Activated T-helper 17 cell treated with anti-CD3 and anti-CD28 coated beads, Interleukin-2, amount 50 U/mL, for 72 hours (primary cell): ENCODE measurements around the gene UBA52. TPM values are rescaled to one million over a fixed set of nuclear protein-coding genes. Genes with fewer than 3 reads are reported as not detected.
A peak's percentile ranks its signal among the peaks of the same experiment; 100 is the strongest.
"Not testable (repeated sequence)": the region's sequence is repeated elsewhere in the genome, so short reads cannot be mapped to it uniquely, and the experiment has no call there.

Experiments used
- ATAC-seq: fragments of 150-1000 bp; cut with Tn5 transposase; replicated peaks from 2 replicates; pipeline ENCODE4 v1.10.0; 2021; ENCODE audit warnings: mild to moderate bottlenecking, moderate library complexity
- H3K27ac Mint-ChIP-seq: one replicate; pipeline ENCODE4 v1.8.0; 2022; ENCODE audit warnings: mixed read lengths
- H3K27me3 Mint-ChIP-seq: one replicate; pipeline ENCODE4 v1.8.0; 2022; ENCODE audit warnings: mixed read lengths
- H3K36me3 Mint-ChIP-seq: one replicate; pipeline ENCODE4 v1.8.0; 2022; ENCODE audit warnings: low read depth, mild to moderate bottlenecking, mixed read lengths
- H3K4me1 Mint-ChIP-seq: one replicate; pipeline ENCODE4 v1.8.0; 2022; ENCODE audit warnings: mixed read lengths
- H3K4me3 Mint-ChIP-seq: one replicate; pipeline ENCODE4 v1.8.0; 2022; ENCODE audit warnings: mild to moderate bottlenecking, mixed read lengths
- H3K9me3 Mint-ChIP-seq: one replicate; pipeline ENCODE4 v1.8.0; 2022; ENCODE audit warnings: mixed read lengths
- total RNA-seq, 2 donors: library from RNA; stranded (reverse); gene quantifications; one replicate each; pipeline ENCODE4 v1.2.3, GENCODE V29; 2022

UBA52 gene
- total RNA-seq = 1,000 to 10,000 TPM; 1,569 to 1,681 TPM

DNA sequence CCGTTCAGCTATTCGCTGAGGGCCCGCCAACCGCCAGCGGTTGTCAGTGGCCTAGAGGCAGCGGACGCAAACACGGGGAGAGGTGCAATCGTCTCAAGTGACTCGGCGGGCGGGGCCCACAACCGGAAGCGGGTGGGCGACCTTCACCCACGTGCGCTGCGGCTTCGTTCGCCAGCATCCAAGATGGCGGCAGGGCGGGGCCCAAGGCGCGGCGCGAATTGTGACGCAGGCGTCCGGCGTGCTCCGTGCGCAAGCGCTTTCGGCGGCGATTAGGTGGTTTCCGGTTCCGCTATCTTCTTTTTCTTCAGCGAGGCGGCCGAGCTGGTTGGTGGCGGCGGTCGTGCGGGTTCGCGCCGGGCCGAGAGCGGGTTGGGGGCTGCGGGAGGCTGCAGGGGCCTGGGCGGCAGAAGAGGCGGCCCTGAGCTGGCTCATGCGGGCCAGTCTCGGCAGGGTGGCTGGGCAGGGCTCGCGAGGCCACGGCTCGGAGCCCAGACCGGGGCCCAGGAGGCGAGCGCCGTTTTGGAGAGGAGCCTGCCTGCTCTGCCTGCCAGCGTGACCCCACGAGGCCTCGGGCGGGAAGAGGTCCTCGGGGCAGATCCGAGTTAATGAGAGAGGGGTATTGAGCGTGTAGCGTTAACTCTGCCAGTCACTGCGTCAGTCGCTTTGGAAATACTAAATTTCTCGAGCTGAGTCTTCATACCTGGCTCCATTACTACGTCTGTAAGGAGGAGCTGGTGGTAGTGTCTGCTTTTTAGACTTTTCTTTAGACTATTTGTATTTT is at the start of gene UBA52:
Gene UBA52, plus strand, starts transcription at position 294 of the 781 bp plus-strand sequence. CDS start 1,444 bp downstream, outside the sequence.
- peaks cover 14% of the 10 kb centered on the region for H3K4me1 Mint-ChIP-seq
- peak within 1 kb of the TSS; percentile 88 for H3K4me3 Mint-ChIP-seq
- H3K9me3 Mint-ChIP-seq = no peaks in the 10 kb centered on the region
- H3K36me3 Mint-ChIP-seq = peaks cover 93% of the 10 kb centered on the region
- no peaks in the 10 kb centered on the region for H3K27me3 Mint-ChIP-seq
- peak; percentile 98 for ATAC-seq
- peak within 1 kb of the TSS; percentile 86 for H3K27ac Mint-ChIP-seq

GRCh38 chr19:18522124-18522861 is 49.4 kb upstream of the UBA52 start:
- H3K9me3 Mint-ChIP-seq = no peaks in the 10 kb centered on the region
- H3K27me3 Mint-ChIP-seq = no peaks in the 10 kb centered on the region
- H3K4me1 Mint-ChIP-seq = no peaks in the 10 kb centered on the region
- H3K27ac Mint-ChIP-seq = peak overlapping the region; percentile 91
- peaks cover 32% of the 10 kb centered on the region for H3K36me3 Mint-ChIP-seq
- H3K4me3 Mint-ChIP-seq = peak overlapping the region; percentile 89
- ATAC-seq = peak; percentile 92

DNA sequence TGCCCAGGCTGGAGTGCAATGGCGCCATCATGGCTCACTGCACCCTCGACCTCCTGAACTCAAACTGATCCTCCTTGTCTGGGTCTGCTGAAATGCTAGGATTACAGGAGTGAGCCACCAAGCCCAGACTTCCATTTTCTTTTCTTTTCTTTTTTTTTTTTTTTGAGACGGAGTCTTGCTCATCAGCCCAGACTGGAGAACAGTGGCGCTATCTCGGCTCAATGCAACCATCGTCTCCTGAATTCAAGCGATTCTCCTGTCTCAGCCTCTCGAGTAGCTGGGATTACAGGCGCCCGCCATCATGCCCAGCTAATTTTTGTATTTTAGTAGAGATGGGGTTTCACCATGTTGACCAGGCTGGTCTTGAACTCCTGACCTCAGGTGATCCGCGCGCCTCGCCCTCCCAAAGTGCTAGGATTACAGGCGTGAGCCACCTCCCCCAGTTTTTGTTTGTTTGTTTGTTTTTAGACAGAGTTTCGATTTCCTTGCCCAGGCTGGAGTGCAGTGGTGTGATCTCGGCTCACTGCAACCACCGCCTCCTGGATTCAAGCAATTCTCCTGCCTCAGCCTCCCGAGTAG is 48.7 kb upstream of the UBA52 start:
- H3K27me3 Mint-ChIP-seq, H3K4me1 Mint-ChIP-seq, H3K9me3 Mint-ChIP-seq, ATAC-seq: not testable (repeated sequence)
- H3K36me3 Mint-ChIP-seq = peaks cover 32% of the 10 kb centered on the region
- peak overlapping the region; percentile 91 for H3K27ac Mint-ChIP-seq
- peak overlapping the region; percentile 89 for H3K4me3 Mint-ChIP-seq

DNA sequence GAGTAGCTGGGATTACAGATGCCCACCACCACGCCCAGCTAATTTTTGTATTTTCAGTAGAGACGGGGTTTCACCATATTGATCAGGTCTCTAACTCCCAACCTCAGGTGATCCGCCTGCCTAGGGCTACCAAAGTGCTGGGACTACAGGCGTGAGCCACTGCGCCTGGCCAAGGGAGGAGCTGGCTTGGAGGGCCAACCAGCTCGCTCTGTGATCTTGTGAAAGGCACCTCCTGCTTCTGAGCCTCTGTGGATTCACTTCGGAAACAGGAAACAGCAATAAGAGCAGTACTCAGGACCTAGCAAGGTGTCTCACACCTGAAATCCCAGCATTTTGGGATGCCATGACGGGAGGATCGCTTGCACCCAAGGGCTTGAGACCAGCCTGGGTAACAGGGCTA is 47.8 kb upstream of the UBA52 start:
- Mint-ChIP-seq H3K4me1 (no peaks in the 10 kb centered on the region), H3K36me3 (peaks cover 29% of the 10 kb centered on the region), H3K27ac (peak overlapping the region; percentile 91), H3K27me3 (no peaks in the 10 kb centered on the region), H3K4me3 (peak overlapping the region; percentile 89), H3K9me3 (no peaks in the 10 kb centered on the region)
- ATAC-seq = no peak

GRCh38 chr19:18526316-18526715 is 45.3 kb upstream of the UBA52 start:
- Mint-ChIP-seq H3K36me3 (peaks cover 7% of the 10 kb centered on the region), H3K4me1 (no peaks in the 10 kb centered on the region), H3K27me3 (no peaks in the 10 kb centered on the region), H3K27ac (no peak overlapping the region), H3K9me3 (no peaks in the 10 kb centered on the region), H3K4me3 (no peak overlapping the region)
- ATAC-seq = no peak

GRCh38 chr19:18529782-18530181 is 41.9 kb upstream of the UBA52 start:
- Mint-ChIP-seq H3K9me3 (no peaks in the 10 kb centered on the region), H3K27ac (no peak overlapping the region), H3K36me3 (peaks cover 29% of the 10 kb centered on the region), H3K4me3 (no peak overlapping the region), H3K27me3 (no peaks in the 10 kb centered on the region), H3K4me1 (no peaks in the 10 kb centered on the region)
- peak; percentile 29 for ATAC-seq

- H3K4me3 Mint-ChIP-seq = no peak overlapping the region
- ATAC-seq = no peak
- H3K36me3 Mint-ChIP-seq = peaks cover 46% of the 10 kb centered on the region
- no peaks in the 10 kb centered on the region for H3K27me3 Mint-ChIP-seq
- no peak overlapping the region for H3K27ac Mint-ChIP-seq
- H3K4me1 Mint-ChIP-seq = no peaks in the 10 kb centered on the region
- H3K9me3 Mint-ChIP-seq = no peaks in the 10 kb centered on the region
Observed at GRCh38 chr19:18531485-18531884, 40.2 kb upstream of the UBA52 start.

DNA sequence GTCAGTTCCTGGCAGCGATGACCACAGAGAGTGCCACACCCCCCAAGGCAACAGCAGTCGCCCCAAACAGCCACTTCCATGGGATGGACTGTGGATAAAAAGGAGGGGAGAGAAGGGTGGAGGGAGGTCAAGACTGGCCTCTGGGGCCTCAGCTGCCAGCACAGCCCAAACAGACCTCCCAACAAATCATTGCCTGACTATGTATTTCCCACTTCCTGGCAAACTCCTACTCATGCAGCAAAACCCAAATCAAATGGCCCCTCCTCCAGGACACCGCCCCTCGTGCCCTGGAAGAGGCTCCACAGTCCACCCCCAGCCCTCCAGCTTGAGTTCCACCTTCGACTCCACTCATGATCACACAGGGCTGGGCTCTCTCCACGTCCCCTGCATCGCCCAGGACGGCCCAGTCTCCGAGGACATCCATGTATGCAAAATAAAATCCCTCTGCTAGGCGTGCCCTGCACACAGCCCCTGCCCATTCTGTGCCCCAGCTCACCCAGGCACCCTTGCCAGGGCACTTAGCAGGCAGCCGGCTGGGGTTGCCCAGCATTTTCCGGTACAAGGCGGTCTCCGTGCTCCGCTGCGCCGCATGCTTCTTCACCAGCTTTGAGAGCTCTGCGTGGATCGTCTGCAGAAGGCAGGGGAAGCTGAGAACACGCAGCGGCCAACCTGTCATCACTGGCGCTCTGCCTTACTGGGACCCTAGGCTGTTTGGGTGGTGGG is 39.3 kb upstream of the UBA52 start:
- peaks cover 54% of the 10 kb centered on the region for H3K36me3 Mint-ChIP-seq
- ATAC-seq = no peak
- H3K4me3 Mint-ChIP-seq = no peak overlapping the region
- H3K27ac Mint-ChIP-seq = no peak overlapping the region
- H3K27me3 Mint-ChIP-seq = no peaks in the 10 kb centered on the region
- H3K4me1 Mint-ChIP-seq = no peaks in the 10 kb centered on the region
- no peaks in the 10 kb centered on the region for H3K9me3 Mint-ChIP-seq

- no peak for ATAC-seq
- no peak overlapping the region for H3K27ac Mint-ChIP-seq
Observed at GRCh38 chr19:18533058-18533457, 38.6 kb upstream of the UBA52 start.

DNA sequence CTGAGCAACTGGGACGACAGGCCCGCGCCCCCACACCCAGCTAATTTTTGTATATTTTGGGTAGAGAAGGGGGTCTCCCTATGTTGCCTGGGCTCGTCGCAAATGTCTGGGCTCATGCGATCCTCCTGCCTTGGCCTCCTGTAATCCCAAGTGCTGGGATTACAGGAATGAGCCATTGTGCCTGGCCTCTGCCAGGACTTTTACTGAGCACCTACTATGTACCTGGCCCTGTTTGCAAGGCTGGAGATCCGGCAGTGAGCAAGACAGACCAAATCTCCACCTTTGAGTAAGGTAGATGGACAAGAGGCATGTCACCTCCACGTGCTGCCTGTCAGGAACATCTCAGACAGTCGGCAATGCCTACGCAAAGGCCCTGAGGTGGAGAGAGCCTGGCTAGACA is 35.2 kb upstream of the UBA52 start:
- Mint-ChIP-seq H3K27me3 (no peaks in the 10 kb centered on the region), H3K9me3 (no peaks in the 10 kb centered on the region), H3K36me3 (peaks cover 96% of the 10 kb centered on the region), H3K4me3 (no peak overlapping the region), H3K4me1 (peaks cover 5% of the 10 kb centered on the region), H3K27ac (no peak overlapping the region)
- no peak for ATAC-seq

More at GRCh38 chr19:18533058-18533457, 38.6 kb upstream of the UBA52 start:
- Mint-ChIP-seq H3K36me3 (peaks cover 61% of the 10 kb centered on the region), H3K27me3 (no peaks in the 10 kb centered on the region), H3K9me3 (no peaks in the 10 kb centered on the region), H3K4me3 (no peak overlapping the region), H3K4me1 (no peaks in the 10 kb centered on the region)

DNA sequence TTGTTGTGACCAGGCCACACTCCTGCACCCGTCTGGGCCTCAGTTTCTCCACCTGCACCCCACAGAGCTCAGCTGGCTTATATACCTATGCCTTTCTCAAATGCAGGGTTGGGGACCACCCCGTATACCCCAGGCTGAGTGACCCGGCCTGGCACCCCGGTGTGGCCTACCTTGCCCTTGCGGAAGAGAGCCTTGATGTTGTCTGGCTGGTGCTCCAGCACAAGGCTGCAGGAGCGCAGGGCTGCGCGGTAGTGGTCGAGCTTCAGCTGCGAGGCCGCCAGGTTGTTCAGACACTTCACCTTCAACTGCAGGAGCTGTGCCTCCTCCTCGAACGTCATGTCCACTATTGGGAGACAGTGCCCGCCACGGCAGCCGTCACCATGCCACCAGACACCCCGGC is 34.2 kb upstream of the UBA52 start:
- H3K4me3 Mint-ChIP-seq = no peak overlapping the region
- H3K4me1 Mint-ChIP-seq = peaks cover 6% of the 10 kb centered on the region
- no peak for ATAC-seq
- H3K27me3 Mint-ChIP-seq = no peaks in the 10 kb centered on the region
- no peaks in the 10 kb centered on the region for H3K9me3 Mint-ChIP-seq
- H3K36me3 Mint-ChIP-seq = peaks cover 99% of the 10 kb centered on the region
- H3K27ac Mint-ChIP-seq = no peak overlapping the region

DNA sequence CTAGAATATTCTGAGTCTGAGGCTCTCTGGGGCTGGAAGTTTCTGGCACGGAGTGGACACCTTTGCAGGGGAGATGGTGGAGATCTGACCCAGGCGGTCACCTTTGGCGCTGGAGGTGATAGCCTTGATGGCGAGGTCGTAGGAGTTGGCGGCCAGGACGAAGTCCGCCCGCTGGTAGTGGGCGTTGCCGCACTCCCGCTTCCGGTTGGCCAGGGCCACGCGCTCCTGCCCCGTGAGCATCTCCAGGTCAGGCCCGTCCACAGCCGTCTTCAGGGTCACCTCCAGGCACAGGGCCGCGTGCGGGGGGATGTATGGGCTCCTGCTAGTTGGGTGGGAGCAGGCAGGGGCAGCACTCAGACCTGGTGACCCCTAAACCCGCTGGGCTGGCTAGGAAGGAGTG is 33.5 kb upstream of the UBA52 start:
- peaks cover 96% of the 10 kb centered on the region for H3K36me3 Mint-ChIP-seq
- no peaks in the 10 kb centered on the region for H3K27me3 Mint-ChIP-seq
- no peak overlapping the region for H3K4me3 Mint-ChIP-seq
- peaks cover 6% of the 10 kb centered on the region for H3K4me1 Mint-ChIP-seq
- H3K9me3 Mint-ChIP-seq = no peaks in the 10 kb centered on the region
- no peak for ATAC-seq
- H3K27ac Mint-ChIP-seq = no peak overlapping the region

GRCh38 chr19:18539372-18539771 is 32.3 kb upstream of the UBA52 start:
- H3K27me3 Mint-ChIP-seq = no peaks in the 10 kb centered on the region
- no peaks in the 10 kb centered on the region for H3K9me3 Mint-ChIP-seq
- no peak overlapping the region for H3K4me3 Mint-ChIP-seq
- peaks cover 89% of the 10 kb centered on the region for H3K36me3 Mint-ChIP-seq
- peaks cover 6% of the 10 kb centered on the region for H3K4me1 Mint-ChIP-seq
- no peak for ATAC-seq
- H3K27ac Mint-ChIP-seq = no peak overlapping the region

GRCh38 chr19:18540200-18540599 is 31.5 kb upstream of the UBA52 start:
- not testable (repeated sequence) for H3K27ac Mint-ChIP-seq, H3K9me3 Mint-ChIP-seq, H3K27me3 Mint-ChIP-seq, ATAC-seq, H3K4me3 Mint-ChIP-seq, H3K4me1 Mint-ChIP-seq
- H3K36me3 Mint-ChIP-seq = peaks cover 80% of the 10 kb centered on the region
